GM18870 (cell line): Measurements from ENCODE around the gene SLC30A2.

ENCODE experiments used
- ATAC-seq: cut with Tn5 transposase; IDR thresholded peaks from one replicate; pipeline ENCODE4 v1.9.1; 2021; ENCODE audit warnings: moderate library complexity; ENCODE audit not compliant: unreplicated experiment

The SLC30A2 gene

GRCh38 chr1:25999041-25999800, 46.7 kb downstream of the SLC30A2 start:
- no peak for ATAC-seq

GRCh38 chr1:25997828-25998761, 47.8 kb downstream of the SLC30A2 start, which contains the start of gene PAFAH2:
Gene PAFAH2, minus strand, starts transcription at chr1:25998063. Its CDS starts 7,247 bp downstream, at chr1:25990816.
- ATAC-seq, result peak; percentile 92

- ATAC-seq, result no peak
Observed at GRCh38 chr1:25996966-25997827, 48.7 kb downstream of the SLC30A2 start.

DNA sequence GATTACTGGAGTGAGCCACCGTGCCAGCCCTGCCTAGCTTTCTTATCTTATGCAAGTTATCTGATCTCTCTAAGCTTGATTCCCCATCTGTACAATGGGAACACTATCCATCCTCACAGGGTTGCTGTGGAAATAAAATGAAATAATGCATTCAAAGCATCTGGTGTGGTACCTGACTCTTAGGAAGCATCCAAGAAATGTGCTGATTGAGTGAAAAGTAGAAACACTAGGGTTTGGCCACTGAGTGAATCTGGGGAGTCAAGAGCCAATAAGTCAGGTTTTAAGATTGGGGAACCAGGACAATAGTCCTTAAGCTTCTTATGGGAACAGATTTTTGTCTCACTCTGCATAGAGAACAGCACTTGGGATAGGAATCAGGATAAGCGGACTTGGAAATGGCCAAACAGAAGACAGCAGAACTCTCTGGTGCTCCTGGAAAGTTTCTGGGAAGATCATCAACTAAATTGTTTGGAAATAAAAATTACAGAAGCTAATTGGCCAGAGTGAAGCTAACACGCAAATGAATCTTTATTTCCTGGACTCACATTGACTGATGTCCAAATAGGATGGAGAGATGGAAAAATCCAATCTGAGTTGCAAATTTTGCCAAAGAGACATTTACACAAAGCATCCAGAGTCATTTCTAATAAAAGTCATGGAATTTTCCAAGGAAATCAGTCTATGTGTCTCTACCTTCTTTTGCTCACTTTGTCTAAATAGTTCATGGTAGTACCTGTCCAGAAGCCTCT, 51.3 kb downstream of the SLC30A2 start:
- no peak for ATAC-seq

GRCh38 chr1:25993197-25993951, 52.5 kb downstream of the SLC30A2 start:
- ATAC-seq, result no peak

DNA sequence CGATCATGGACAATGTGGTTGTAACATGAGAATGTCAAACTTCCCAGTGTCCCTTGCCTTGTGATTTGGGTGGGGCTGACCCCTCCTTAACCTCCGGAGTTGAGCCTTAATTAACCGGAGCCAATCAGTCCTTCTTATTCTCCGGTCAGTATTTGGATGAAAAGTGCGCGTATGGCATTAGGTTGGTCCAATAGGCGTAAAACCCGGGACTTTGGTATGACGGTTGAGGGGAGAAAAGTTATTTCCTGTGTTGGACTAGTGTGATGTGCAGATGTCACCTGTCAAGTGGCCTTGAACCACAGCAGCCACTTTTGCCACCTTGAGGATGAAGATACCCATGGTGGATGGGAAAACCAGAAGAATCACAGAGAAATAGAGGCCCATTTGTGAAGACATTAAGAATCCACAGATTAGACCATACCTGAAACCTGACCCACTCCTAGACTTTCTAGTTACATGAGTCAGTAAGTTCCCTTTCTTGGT, 53.2 kb downstream of the SLC30A2 start:
- no peak for ATAC-seq

DNA sequence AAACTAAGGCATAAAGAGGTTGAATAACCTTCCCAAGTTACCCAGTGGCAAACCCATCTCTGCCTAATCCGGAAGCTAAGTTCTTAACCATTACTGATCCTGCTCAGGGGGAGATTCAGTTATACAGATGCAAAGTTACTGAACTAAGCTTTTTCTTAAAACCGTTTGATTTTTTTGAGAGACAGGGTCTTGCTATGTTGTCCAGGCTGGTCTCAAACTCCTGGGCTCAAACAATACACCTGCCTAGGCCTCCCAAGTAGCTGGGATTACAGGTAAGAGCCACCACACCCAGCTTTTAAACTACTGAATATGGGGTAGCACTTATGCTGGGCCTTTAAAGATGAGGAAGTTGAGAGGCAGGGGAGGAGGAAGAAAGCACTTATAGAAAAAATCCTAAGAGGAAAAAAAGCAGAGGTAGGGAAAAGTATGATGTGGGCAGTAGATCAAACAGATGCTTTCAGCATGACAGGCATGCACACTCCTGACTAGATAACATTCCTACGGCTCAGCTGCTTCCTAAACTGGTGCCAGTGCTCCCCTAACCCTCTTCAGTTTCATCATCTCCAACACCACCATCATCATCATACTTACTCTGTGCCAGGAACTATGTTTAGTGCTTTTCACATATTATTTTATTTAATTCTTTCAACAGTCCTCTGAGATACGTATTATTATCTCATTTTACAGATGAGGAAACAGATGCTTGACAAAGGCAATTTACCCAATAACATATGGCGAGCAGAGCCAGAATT, 53.8 kb downstream of the SLC30A2 start:
- ATAC-seq, result no peak

GRCh38 chr1:25990702-25991395, 55.1 kb downstream of the SLC30A2 start:
- ATAC-seq, result no peak

DNA sequence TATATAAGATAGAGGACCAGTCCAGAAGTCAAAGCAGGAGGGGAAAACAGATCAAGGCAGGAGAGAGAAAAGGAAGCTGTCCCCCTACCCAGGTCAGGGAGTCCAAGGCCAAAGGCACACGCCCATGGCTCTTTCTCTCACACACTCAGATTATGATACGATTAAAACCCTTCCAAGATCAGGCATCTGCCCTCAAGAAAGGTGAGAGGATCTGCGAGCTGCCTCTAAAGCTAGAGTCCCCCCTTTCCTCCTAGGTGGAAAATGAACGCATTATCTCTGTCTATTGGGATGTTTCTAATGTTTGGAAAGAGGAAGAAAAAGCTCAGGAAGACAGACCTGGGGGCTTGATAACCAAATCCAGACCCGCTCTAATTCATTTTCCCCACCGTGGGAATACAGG, 55.7 kb downstream of the SLC30A2 start:
- ATAC-seq, result no peak

- no peak for ATAC-seq
Observed at GRCh38 chr1:25989440-25990234, 56.3 kb downstream of the SLC30A2 start.

GRCh38 chr1:25987951-25988350, 58.0 kb downstream of the SLC30A2 start:
- ATAC-seq, result no peak
